Activated effector memory CD4-positive, alpha-beta T cell treated with Interleukin-2 at 50 U/mL for 16 hours (primary cell): ENCODE results near the gene PLXNA3.
A peak's percentile ranks its signal among the peaks of the same experiment; 100 is the strongest.

Experiments
- DNase-seq: peaks from one replicate; pipeline ENCODE4 v3.0.0-alpha.2; 2020

PLXNA3 gene

DNA sequence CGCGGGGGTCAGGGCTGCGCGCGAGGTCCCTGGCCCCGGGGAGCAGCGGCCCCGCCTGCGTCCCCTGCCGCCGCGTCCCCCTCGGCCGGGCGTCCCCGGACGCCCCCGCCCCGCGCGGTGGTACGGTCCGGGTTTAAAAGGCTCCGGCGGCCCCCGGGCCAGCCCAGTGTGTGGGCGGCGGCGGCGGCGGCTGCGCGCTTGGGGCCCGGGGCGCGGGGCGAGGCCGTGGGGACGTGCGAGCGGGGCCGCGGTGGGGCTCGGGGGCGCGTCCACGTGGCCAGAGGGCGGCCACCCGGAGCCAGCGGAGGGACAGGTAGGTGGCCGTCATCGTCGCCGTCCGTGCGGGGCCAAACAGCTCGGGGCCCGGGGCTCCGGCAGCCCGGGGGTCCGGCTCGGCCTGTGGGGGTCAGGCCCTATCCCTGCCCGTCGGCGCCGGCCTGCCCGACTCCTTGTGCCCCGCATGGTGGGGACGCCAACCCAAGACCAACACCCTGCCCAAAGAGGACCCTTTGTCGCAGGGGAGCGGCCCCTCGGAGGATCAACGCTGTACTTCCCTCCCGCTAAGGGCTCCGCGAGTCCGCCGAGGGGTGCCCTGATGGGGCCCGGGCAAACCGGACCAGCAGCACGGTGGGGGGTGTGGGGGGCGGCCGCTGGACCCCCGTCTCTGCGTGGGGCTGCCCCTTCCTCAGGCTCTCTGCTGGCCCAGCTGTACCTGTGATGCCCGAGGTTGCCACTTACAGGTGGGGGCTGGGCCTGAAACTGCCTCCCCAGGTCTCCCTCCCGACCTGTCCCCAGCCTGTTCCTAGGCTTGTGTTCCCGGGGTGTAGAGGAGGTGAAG, at the start of gene PLXNA3:
Gene PLXNA3, plus strand, starts transcription at position 166 of the 838 bp plus-strand sequence. CDS start 1,903 bp downstream, outside the sequence.
- DNase-seq = peak; percentile 62

GRCh38 chrX:154408659-154409221, 49.3 kb upstream of the PLXNA3 start:
- no peak for DNase-seq

DNA sequence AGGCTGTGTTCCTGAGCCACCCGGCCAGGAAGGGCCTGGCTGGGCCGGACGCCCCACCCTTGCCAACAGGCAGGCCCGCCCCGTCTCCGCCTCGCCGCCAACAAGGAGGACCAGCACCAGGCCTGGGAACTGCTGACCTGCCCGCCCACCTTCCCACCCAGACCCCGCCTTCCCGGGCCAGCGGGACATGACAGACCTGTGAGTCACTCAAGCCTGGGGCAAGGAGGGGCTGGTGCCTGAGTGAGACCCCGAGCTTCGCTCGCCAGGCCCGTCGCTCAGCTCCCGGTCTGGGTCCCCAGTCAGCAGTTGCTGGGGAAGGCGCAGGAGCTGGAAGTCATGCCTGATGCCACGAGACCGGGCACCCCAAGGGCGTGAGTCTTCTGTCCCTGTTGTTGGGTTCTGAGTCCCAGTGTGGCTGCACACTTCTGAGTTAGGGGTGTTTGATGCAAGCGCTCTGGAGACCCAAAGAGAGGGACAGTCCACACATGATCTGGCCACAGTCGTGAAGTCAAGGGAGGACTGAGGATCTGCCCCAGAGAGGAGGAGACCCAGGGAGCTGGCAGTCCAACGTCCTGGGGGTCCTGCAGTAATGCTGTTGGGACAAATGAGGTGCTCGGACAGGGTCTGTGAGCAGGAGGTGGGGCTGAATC, 48.7 kb upstream of the PLXNA3 start, which contains the start of gene DNASE1L1:
Gene DNASE1L1, minus strand, starts transcription at position 33 of the 650 bp plus-strand sequence. CDS start 3,686 bp downstream, outside the sequence.
- DNase-seq = no peak

- peak; percentile 32 for DNase-seq
Measured at GRCh38 chrX:154411981-154412340, 46.1 kb upstream of the PLXNA3 start.

- DNase-seq = no peak
Measured at GRCh38 chrX:154412468-154412867, 45.6 kb upstream of the PLXNA3 start.

GRCh38 chrX:154413142-154413541, 44.9 kb upstream of the PLXNA3 start:
- no peak for DNase-seq

DNA sequence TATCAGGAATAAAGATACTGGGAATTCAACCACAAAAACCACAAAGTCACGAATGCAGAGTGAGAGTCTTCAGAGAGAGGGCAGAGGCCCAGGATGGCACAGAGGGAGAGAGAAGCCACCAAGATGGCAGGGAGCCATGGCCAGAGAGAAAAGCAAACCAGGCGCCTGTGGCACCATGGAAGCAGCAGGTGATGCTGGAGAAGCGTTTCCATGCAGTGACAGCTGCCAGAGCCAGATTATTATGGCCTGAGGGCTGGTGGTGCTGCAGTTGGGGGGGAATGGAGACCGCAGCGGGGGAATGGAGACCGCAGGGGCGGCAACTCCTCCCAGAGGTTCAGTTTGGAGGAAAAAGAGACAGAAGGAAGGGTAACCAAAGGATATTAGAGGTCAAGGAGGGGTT, 40.9 kb upstream of the PLXNA3 start:
- no peak for DNase-seq

DNA sequence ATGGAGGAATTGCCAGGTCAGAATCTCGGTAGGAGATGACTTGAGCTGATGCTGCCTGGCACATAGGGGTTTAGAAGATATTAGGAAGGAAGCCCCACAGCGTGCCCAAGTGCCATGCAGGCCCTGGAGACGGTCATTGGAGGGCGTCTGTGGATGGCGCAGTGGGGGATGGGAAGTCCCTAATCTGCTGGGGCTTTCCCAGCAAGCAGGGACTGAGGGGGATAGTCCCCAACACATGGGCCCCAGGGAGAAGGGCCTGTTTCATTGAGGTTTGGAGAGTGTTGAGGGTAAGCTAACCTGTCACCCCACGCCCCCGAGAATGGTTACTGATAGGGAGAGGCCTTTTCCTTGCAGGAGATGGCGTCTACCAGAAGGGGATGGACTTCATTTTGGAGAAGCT, 38.9 kb upstream of the PLXNA3 start:
- DNase-seq = no peak

DNA sequence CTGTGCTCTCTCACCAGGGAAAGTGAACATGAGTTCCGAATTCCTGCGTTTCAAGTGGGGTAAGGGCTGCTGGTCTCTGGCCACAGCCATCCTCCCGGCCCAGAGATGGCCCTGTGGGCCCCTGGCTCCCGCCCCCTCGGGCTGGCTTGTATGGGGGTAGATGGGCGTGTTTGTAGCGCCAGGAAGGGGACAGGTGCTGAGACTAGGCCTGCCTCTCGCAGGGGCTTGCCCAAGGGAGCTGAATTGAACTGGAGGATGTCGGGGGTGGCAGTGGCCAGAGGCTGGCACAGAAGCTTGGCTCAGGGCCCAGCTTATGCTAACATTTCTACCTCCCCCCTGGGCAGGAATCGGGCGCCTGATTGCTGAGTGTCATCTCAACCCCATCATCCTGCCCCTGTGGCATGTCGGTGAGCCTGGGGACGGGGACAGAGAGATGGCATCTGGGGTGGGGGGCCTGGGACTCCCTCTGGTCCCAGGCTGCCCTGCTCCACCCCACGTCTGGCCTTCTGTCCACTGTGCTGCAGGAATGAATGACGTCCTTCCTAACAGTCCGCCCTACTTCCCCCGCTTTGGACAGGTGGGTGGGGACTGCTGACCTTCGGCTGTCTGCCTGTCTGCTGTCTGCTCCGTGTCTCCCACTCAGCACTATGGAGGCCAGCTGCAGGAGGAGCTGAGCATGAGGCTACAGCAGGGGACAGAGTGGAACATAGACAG, 38.2 kb upstream of the PLXNA3 start:
- DNase-seq = no peak

DNA sequence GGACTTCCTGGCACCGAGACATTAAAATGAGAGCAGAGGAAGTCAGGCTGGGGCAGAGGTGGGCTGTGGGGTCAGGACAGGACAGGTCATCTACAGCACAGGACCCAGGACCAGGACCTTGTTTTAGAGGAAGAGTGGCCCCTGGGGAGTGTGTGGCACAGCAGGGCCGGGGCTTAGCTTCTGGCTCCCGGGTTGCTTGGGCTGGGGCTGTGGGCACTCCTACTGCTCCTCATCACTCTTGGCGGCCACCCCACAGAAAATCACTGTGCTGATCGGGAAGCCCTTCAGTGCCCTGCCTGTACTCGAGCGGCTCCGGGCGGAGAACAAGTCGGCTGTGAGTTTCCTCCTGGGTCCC, 37.7 kb upstream of the PLXNA3 start:
- DNase-seq = no peak

DNA sequence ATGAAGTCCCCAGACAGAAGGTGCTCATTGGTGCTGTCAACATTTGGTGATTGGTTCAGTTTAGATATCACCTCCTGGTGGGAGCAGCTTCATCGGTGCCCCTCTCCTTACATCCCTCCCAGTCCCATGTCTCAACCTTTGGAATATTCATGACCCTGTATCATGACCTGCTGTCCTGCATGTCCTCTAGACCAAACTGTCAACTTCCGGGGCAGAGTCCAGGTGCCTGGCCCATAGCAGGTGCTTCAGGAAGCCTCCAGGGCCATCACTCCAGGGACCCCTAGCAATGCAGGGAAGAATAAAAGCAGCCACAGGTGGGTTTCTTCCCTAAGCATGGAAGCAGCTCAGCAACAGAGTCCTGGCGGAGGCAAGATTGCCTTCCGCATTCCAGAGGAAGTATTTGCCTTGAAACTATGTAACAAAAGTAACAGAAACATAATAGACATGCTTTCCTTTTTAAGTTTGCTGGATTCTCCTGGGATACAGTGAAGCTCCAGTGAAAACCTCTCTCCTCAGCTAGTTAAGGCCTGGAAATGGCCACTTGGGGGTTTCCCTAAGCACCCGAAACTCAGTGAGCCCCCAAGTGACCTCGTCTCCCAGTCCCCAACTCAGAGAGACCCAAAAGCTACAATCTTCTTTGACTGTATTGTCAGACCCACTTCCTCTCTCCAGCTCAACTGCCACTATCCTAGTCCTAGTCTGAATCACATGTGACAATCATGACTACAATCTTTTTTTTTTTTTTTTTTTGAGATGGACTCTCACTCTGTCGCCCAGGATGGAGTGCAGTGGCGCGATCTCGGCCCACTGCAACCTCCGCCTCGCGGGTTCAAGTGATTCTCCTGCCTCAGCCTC, 30.9 kb upstream of the PLXNA3 start:
- no peak for DNase-seq

- peak; percentile 82 for DNase-seq
Measured at GRCh38 chrX:154428176-154429171, 29.6 kb upstream of the PLXNA3 start, which contains the start of gene ATP6AP1. ATP6AP1 (plus strand) TSS chrX:154428677; CDS start chrX:154428693, 16 bp downstream.

DNA sequence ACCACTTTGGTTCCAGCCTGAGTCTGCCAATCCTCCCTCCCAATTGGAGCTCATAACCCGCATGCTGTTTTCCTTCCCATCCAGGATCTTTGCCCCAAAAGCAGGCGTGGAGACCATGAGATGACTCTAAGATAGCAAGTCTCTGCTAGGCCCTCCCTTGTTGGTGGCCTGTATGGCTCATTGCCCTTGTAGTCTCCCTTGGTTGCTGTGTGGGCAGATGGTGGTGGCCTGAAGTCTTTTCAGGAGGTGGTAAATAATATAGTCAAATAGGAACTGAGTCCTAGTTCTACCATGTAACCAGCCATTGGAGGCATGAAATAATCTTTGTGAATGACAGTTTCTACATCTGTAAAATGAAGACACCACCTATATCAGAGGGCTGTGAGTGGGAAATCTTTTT, 28.4 kb upstream of the PLXNA3 start:
- DNase-seq = no peak

GRCh38 chrX:154430479-154430878, 27.6 kb upstream of the PLXNA3 start:
- DNase-seq = no peak

GRCh38 chrX:154430916-154431315, 27.2 kb upstream of the PLXNA3 start:
- no peak for DNase-seq

DNA sequence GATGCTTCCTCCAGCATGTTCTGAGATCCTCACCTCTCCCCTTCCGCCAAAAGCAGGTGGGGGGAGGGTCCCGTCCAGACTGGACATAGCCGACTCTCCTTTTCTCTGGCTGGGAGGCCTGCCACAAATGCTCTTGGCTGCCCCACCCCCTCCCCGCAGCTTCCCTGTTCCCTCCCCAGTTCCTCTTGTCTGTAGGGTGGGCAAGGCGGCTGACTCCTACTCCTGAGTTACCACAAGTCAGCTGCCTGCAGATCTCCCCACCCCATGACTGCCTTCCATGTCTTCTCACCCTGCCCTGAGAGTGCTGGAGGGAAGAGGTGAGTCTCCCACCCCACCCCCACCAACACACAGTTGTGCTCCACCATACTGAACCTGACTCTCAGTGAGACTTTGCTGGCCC, 26.7 kb upstream of the PLXNA3 start:
- DNase-seq = no peak

DNA sequence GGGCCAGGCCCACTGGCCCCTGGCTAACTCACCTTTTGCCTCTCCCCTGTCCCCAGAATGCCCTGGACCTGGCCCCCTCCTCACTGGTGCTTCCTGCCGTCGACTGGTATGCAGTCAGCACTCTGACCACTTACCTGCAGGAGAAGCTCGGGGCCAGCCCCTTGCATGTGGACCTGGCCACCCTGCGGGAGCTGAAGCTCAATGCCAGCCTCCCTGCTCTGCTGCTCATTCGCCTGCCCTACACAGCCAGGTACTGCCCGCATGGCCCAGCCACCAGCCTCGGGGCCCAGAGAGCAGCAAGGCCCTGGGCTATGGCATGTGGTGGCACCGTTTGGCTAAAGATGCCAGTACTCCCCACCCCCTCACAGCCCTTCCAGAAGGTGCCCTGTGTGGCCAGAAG, 25.9 kb upstream of the PLXNA3 start:
- no peak for DNase-seq

- DNase-seq = no peak
Measured at GRCh38 chrX:154433605-154434004, 24.5 kb upstream of the PLXNA3 start.

DNA sequence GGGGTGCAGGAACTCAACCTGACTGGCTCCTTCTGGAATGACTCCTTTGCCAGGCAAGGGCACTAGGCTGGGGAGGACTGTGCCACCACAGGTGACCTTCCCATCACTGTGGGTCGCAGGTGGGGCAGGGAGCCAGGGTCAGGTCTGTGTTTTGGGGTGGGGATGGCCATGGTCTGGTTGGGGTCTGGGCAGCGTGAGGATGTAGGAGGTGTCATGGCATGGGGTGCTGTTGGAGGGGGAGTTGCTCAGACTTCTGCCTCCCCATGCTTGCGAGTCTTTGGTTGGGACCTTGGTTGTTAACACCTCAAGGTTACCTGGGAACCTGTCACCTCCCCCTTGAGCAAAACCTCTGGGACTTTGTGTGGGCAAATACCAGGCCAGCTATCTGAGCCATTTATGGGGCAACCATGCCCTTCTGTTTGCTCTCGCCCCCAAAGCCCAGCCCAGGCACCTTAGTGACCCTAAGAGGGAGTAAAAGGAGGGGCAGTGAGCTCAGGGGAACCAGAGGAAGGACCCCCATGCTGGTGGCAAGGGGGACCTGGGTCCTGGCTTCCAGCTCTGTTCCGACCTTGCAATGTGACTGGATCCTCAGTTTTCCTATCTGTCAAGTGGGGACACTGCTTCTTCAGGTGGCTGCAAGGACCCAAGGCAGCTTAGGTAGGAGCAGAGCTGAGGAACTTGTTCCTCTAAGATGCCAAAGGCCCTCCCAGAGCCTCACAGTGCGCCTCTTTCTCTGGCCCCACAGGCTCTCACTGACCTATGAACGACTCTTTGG, 23.5 kb upstream of the PLXNA3 start:
- DNase-seq = no peak

- DNase-seq = no peak
Measured at GRCh38 chrX:154435171-154435733, 22.8 kb upstream of the PLXNA3 start.
